ENCODE data around the gene DAPK2. TPM values are rescaled to one million over a fixed set of nuclear protein-coding genes. Genes with fewer than 3 reads are reported as not detected.

The DAPK2 gene
- polyA plus RNA-seq, 1 of the 3 experiments (the other 2 are of a cell fraction): 1.4 TPM

GRCh38 chr15:63857461-63857856, 188.8 kb downstream of the DAPK2 start:
- Histone ChIP-seq H3K36me3 (replicated peaks in 1 of 2; ENCODE audit: control insufficient read depth in 1 of 2, insufficient read depth in 2 of 2, low read length in 1 of 2) (no peaks in the 10 kb centered on the region), H3K27ac (ENCODE audit: low read depth in 2 of 2, low read length in 1 of 2) (peak overlapping the region; percentile 14 to 54; a peak in 3 of 4 replicates), H3K4me2 (peak overlapping the region; percentile 9), H3K27me3 (ENCODE audit: insufficient read depth) (no peaks in the 10 kb centered on the region), H3F3A (replicated peaks; ENCODE audit: insufficient read depth) (peaks cover 10% of the 10 kb centered on the region), H4K20me1 (ENCODE audit: insufficient read depth) (no peaks in the 10 kb centered on the region), H2AFZ (ENCODE audit: low read depth) (no peak overlapping the region), H3K9me2 (no peaks in the 10 kb centered on the region), H3K79me2 (ENCODE audit: insufficient read depth) (no peaks in the 10 kb centered on the region), H3K4me3 (ENCODE audit: low read depth in 2 of 2, low read length in 1 of 2) (no peak overlapping the region), H3K9ac (no peak overlapping the region), H3K9me3 (no peaks in the 10 kb centered on the region), H3K4me1 (ENCODE audit: control insufficient read depth in 1 of 2, insufficient read depth in 2 of 2, low read depth in 1 of 2, low read length in 1 of 2) (peaks cover 12 to 14% of the 10 kb centered on the region in 2 experiments)
- ChIA-PET CTCF (no interaction called here), POLR2A (no interaction called here)
- 52% methylated on average over 3 of the region's 3 CpGs for WGBS (ENCODE audit: low lambda C conversion rate)
- peak; percentile 54 for DNase-seq
- no peak for TF ChIP-seq USF1 (IDR thresholded peaks at IDR 0.05; ENCODE audit: borderline replicate concordance, low read depth)
- TF ChIP-seq POLR2AphosphoS5 (IDR thresholded peaks at IDR 0.05; ENCODE audit: low read depth, low read length): no peak
- TF ChIP-seq EP300 (IDR thresholded peaks at IDR 0.05; ENCODE audit: borderline replicate concordance in 1 of 2, low read depth in 1 of 2, low read length in 1 of 2): peak in 1 of 2 experiments; percentile 61; a peak in 1 of 4 replicates
- TF ChIP-seq TCF12 (IDR thresholded peaks at IDR 0.05): 0 out of 2 replicates have a peak, but pooled peaks have one; percentile 14

Small RNA genes within 50 kb of the gene (small RNA-seq; reads per million reads assigned to genes)
- gene AC015914.2 (0 to 0.13 (median 0) reads per million in 7 experiments), gene MIR422A (0 reads per million in 7 experiments)

Other genes starting within 250 kb of the DAPK2 start
- gene HERC1, start 212.5 kb downstream of the DAPK2 start, polyA plus RNA-seq (2012; rRNA removed): 15.8 and 17.6 TPM in 2 replicates
- gene CIAO2A, start 47.4 kb upstream of the DAPK2 start, polyA plus RNA-seq (2012; rRNA removed): 53.0 and 65.3 TPM in 2 replicates
- gene SNX1, start 49.5 kb upstream of the DAPK2 start, polyA plus RNA-seq (2012; rRNA removed): 80.7 and 95.7 TPM in 2 replicates
- 0.94 and 1.2 TPM in 2 replicates for gene SNX22, start 105.2 kb upstream of the DAPK2 start, polyA plus RNA-seq (2012; rRNA removed)
- gene PPIB, start 116.5 kb upstream of the DAPK2 start, polyA plus RNA-seq (2012; rRNA removed): 1,358 and 1,379 TPM in 2 replicates

All from SK-N-SH (cell line).